CD14-positive monocyte (primary cell): ENCODE results near the gene TRMT112. TPM values are rescaled to one million over a fixed set of nuclear protein-coding genes. Genes with fewer than 3 reads are reported as not detected.
A peak's percentile ranks its signal among the peaks of the same experiment; 100 is the strongest.

Experiments used
- DNase-seq, 3 donors: peaks; one replicate each; pipeline ENCODE4 v3.0.0-alpha.2; 2011 to 2022
- H2AFZ ChIP-seq: 2 replicates; pipeline ENCODE4 v1.6.0; 2012; ENCODE audit warnings: mild to moderate bottlenecking, low read depth, low read length, inconsistent platforms; ENCODE audit not compliant: insufficient read depth, poor library complexity, severe bottlenecking
- H3K27ac ChIP-seq, 2 donors: 1 replicate in 1 of 2; 2 replicates in 1 of 2; pipeline ENCODE4 v1.5.1; 2012 to 2013; ENCODE audit warnings: low read length in 2 of 2, control low read depth in 1 of 2, inconsistent platforms in 1 of 2, low read depth in 1 of 2, mild to moderate bottlenecking in 1 of 2
- H3K27me3 ChIP-seq, 2 donors: one replicate each; pipeline versions ENCODE4 v1.6.0 to v1.6.1; 2011 to 2013; ENCODE audit warnings: low read length in 2 of 2; ENCODE audit not compliant: control insufficient read depth in 2 of 2, insufficient read depth in 2 of 2
- H3K36me3 ChIP-seq, 2 donors: replicated peaks in 1 of 2; 1 replicate in 1 of 2; 2 replicates in 1 of 2; pipeline versions ENCODE4 v1.5.1 to v1.6.1; 2012 to 2013; ENCODE audit warnings: low read length in 2 of 2, control low read depth in 1 of 2, inconsistent platforms in 1 of 2, mild to moderate bottlenecking in 1 of 2; ENCODE audit not compliant: insufficient read depth in 2 of 2, control insufficient read depth in 1 of 2
- H3K4me1 ChIP-seq, 2 donors: 1 replicate in 1 of 2; 2 replicates in 1 of 2; pipeline versions ENCODE4 v1.5.1 to v1.6.1; 2012 to 2013; ENCODE audit warnings: low read length in 2 of 2, control low read depth in 1 of 2, inconsistent platforms in 1 of 2, mild to moderate bottlenecking in 1 of 2, moderate library complexity in 1 of 2; ENCODE audit not compliant: insufficient read depth in 2 of 2, control insufficient read depth in 1 of 2
- H3K4me2 ChIP-seq: replicated peaks from 2 replicates; pipeline ENCODE3; 2012; ENCODE audit warnings: low read length, moderate library complexity, mild to moderate bottlenecking; ENCODE audit not compliant: poor library complexity, severe bottlenecking; ENCODE audit errors: extremely low read depth
- H3K4me3 ChIP-seq, 3 experiments: fragments of 200-600 bp in 1 of 3; sonication (generic) in 1 of 3; replicated peaks in 1 of 3; 1 replicate in 2 of 3; 2 replicates in 1 of 3; pipeline ENCODE4 v1.5.1; 2011 to 2013; ENCODE audit warnings: low read length in 3 of 3, mild to moderate bottlenecking in 3 of 3, control low read depth in 2 of 3, low read depth in 2 of 3, inconsistent platforms in 1 of 3, moderate library complexity in 1 of 3
- H3K79me2 ChIP-seq: 2 replicates; pipeline ENCODE4 v1.6.0; 2012; ENCODE audit warnings: mild to moderate bottlenecking, control low read depth, inconsistent platforms, low read length, moderate library complexity; ENCODE audit not compliant: insufficient read depth
- H3K9ac ChIP-seq: 2 replicates; pipeline ENCODE4 v1.6.0; 2017; ENCODE audit warnings: low read length, mild to moderate bottlenecking; ENCODE audit not compliant: insufficient read depth, poor library complexity, severe bottlenecking
- H3K9me3 ChIP-seq, 2 donors: replicated peaks in 1 of 2; 1 replicate in 1 of 2; 2 replicates in 1 of 2; pipeline versions ENCODE4 v1.5.1 to v1.6.1; 2012 to 2013; ENCODE audit warnings: low read length in 2 of 2, control low read depth in 1 of 2; ENCODE audit not compliant: control insufficient read depth in 1 of 2, insufficient read depth in 1 of 2
- H4K20me1 ChIP-seq: 2 replicates; pipeline ENCODE4 v1.6.0; 2012; ENCODE audit warnings: mild to moderate bottlenecking, low read length, control low read depth, moderate library complexity; ENCODE audit not compliant: insufficient read depth
- H3K27ac Mint-ChIP-seq, 7 donors: one replicate each; pipeline ENCODE4 v1.8.0; 2020; ENCODE audit warnings: mild to moderate bottlenecking in 7 of 7, mixed read lengths in 7 of 7, moderate library complexity in 6 of 7, inconsistent platforms in 2 of 7
- H3K27me3 Mint-ChIP-seq, 3 donors: one replicate each; pipeline ENCODE4 v1.8.0; 2021 to 2022; ENCODE audit warnings: low read depth in 3 of 3, mild to moderate bottlenecking in 3 of 3, mixed read lengths in 3 of 3, moderate library complexity in 3 of 3, inconsistent platforms in 1 of 3
- H3K36me3 Mint-ChIP-seq, 2 donors: one replicate each; pipeline ENCODE4 v1.8.0; 2020; ENCODE audit warnings: mixed read lengths in 2 of 2, inconsistent platforms in 1 of 2, mild to moderate bottlenecking in 1 of 2
- H3K4me1 Mint-ChIP-seq: one replicate; pipeline ENCODE4 v1.8.0; 2020; ENCODE audit warnings: mild to moderate bottlenecking, mixed read lengths
- H3K4me3 Mint-ChIP-seq, 2 donors: one replicate each; pipeline ENCODE4 v1.8.0; 2020; ENCODE audit warnings: mild to moderate bottlenecking in 2 of 2, mixed read lengths in 2 of 2, moderate library complexity in 1 of 2
- H3K9me3 Mint-ChIP-seq, 7 donors: one replicate each; pipeline ENCODE4 v1.8.0; 2020 to 2022; ENCODE audit warnings: mixed read lengths in 7 of 7, mild to moderate bottlenecking in 6 of 7, moderate library complexity in 6 of 7, inconsistent platforms in 2 of 7
- WGBS: methylation state at CpG from one replicate; pipeline ENCODE4 v1.1.5; 2013; ENCODE audit warnings: missing lambda C conversion rate; ENCODE audit not compliant: insufficient coverage; 5-methylcytosine and 5-hydroxymethylcytosine counted together
- intact Hi-C, 2 donors: fragments of 100-400 bp; cut with micrococcal nuclease; formaldehyde crosslinking; loops; one replicate each; pipeline versions ENCODE4 v1.15.0 to v1.15.1; 2023
- polyA plus RNA-seq, 3 donors: library from polyadenylated mRNA; depleted of rRNA in 1 of 3; unstranded in 2 of 3; stranded (reverse) in 1 of 3; fragments of 300-500 nt in 2 of 3; fragments of >200 nt in 1 of 3; fragmentation: Illumina TruSeq in 2 of 3; gene quantifications; 1 replicate in 2 of 3; 2 replicates in 1 of 3; pipeline ENCODE4 v1.2.3, GENCODE V29; 2012 to 2021
- TF ChIP-seq, protein P1 (sequence below): fragments of 200-600 bp; IDR thresholded peaks from one replicate; pipeline ENCODE4 v1.8.0; 2022; ENCODE audit warnings: antibody characterized with exemption, mild to moderate bottlenecking

Gene TRMT112
- polyA plus RNA-seq, 3 donors: 162 to 298 (median 254) TPM

DNA sequence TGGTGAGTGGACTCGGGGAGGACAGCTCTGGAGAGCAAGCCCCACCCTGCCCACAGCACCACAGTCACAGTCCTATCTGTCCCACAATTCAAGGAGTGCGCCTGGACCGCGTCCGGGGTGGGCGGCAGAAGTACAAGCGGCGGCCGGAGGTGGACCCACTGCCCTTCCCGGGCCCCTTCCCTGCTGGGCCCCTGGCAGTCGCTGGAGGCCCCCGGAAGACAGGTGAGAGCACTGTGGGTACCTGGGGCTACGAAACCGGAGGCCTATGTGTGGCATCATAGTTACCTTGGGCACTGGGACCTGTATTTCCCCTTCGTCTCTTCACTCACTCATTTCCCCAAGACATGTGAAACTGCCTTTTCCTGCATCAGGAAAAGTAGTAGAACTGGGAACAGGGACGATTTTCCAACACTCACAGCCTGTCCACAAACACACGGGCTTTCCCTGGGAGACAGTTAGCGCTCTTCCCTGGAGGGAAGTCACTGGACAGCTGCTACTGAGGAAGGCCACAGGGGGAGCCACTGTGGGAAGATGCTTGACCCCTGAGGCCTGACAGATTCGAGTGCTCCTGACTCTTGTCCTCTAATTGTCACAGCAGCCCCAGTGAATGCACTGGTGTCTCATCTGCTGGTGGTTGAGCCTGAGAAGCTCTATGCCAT lies 3.1 kb downstream of the TRMT112 start:
- Histone ChIP-seq H4K20me1 (peaks cover 65% of the 10 kb centered on the region), H3K36me3 (peaks cover 36 to 49% of the 10 kb centered on the region in 2 donors), H3K4me1 (peaks cover 22 to 36% of the 10 kb centered on the region in 2 donors), H3K4me3 (no peak overlapping the region), H3K27ac (no peak overlapping the region), H3K9ac (no peak overlapping the region), H3K79me2 (peaks cover 39% of the 10 kb centered on the region), H3K4me2 (no peak overlapping the region), H3K27me3 (no peaks in the 10 kb centered on the region), H3K9me3 (no peaks in the 10 kb centered on the region), H2AFZ (no peak overlapping the region)
- no peaks in the 10 kb centered on the region for H3K9me3 Mint-ChIP-seq
- WGBS: 94% methylated on average over 14 of the region's 19 CpGs
- no peak overlapping the region for H3K4me3 Mint-ChIP-seq
- peaks cover 33 to 55% of the 10 kb centered on the region in 2 donors for H3K36me3 Mint-ChIP-seq
- intact Hi-C loops: no loop called here
- peaks cover 32% of the 10 kb centered on the region for H3K4me1 Mint-ChIP-seq
- TF ChIP-seq, protein P1, sequence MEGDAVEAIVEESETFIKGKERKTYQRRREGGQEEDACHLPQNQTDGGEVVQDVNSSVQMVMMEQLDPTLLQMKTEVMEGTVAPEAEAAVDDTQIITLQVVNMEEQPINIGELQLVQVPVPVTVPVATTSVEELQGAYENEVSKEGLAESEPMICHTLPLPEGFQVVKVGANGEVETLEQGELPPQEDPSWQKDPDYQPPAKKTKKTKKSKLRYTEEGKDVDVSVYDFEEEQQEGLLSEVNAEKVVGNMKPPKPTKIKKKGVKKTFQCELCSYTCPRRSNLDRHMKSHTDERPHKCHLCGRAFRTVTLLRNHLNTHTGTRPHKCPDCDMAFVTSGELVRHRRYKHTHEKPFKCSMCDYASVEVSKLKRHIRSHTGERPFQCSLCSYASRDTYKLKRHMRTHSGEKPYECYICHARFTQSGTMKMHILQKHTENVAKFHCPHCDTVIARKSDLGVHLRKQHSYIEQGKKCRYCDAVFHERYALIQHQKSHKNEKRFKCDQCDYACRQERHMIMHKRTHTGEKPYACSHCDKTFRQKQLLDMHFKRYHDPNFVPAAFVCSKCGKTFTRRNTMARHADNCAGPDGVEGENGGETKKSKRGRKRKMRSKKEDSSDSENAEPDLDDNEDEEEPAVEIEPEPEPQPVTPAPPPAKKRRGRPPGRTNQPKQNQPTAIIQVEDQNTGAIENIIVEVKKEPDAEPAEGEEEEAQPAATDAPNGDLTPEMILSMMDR: no peak
- peaks cover 0 to 1% (median 0%) of the 10 kb centered on the region in 3 donors for H3K27me3 Mint-ChIP-seq
- H3K27ac Mint-ChIP-seq: peak overlapping the region in 3 of 7 donors; percentile 44 to 90 (median 57)
- DNase-seq: no peak

DNA sequence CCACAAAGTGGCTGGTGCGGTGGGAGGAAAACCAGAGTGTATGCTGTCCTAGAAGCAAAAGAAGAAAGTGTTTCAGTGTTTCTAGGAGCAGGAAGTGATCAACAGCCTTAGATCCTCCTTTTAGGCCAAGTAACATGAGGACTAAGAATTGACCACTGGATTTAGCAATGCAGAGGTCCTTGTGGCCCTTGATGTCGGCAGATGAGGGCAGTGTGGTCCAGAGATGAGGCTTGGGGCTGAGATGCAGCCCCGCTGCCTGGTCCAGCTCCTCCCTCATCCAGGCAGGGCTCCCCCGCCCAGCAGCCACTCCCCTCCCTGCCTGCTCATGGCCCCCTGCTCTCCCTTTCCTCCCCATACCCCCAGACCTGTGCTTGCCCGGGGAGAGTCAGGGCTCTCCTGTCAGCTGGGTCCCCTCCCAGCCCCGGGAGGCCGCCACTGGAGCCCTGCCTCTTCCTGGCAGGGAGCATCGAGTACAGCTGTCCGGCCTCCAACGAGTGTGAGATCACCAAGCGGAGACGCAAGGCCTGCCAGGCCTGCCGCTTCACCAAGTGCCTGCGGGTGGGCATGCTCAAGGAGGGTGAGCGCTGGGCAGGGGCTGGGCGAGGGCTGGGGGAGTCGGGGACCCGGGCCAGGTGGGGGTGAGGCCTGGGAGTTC lies 3.7 kb downstream of the TRMT112 start:
- H3K27ac ChIP-seq: peak overlapping the region in 1 of 2 donors; percentile 21

More for the DNA sequence above, 3.7 kb downstream of the TRMT112 start:
- H2AFZ ChIP-seq: no peak overlapping the region
- Mint-ChIP-seq H3K9me3 (no peaks in the 10 kb centered on the region), H3K4me3 (no peak overlapping the region), H3K27me3 (peaks cover 0 to 1% (median 0%) of the 10 kb centered on the region in 3 donors), H3K36me3 (peaks cover 33 to 60% of the 10 kb centered on the region in 2 donors), H3K27ac (peak overlapping the region in 5 of 7 donors; percentile 14 to 80 (median 54)), H3K4me1 (peaks cover 27% of the 10 kb centered on the region)
- H4K20me1 ChIP-seq: peaks cover 67% of the 10 kb centered on the region
- no peaks in the 10 kb centered on the region for H3K9me3 ChIP-seq
- H3K4me1 ChIP-seq: peaks cover 16 to 30% of the 10 kb centered on the region in 2 donors
- TF ChIP-seq, protein P1: no peak
- no peak overlapping the region for H3K9ac ChIP-seq
- H3K79me2 ChIP-seq: peaks cover 44% of the 10 kb centered on the region
- peaks cover 36 to 51% of the 10 kb centered on the region in 2 donors for H3K36me3 ChIP-seq
- 88% methylated on average over 12 of the region's 18 CpGs for WGBS
- no peak for DNase-seq
- H3K27me3 ChIP-seq: no peaks in the 10 kb centered on the region
- intact Hi-C loops: no loop called here
- H3K4me2 ChIP-seq: no peak overlapping the region
- H3K4me3 ChIP-seq: no peak overlapping the region
